22Rv1 (cell line): ENCODE measurements around the gene CFTR.

ENCODE experiments used
- CTCF ChIP-seq: fragments of 450-650 bp; IDR thresholded peaks from 2 replicates; pipeline ENCODE4 v1.5.1; 2017; ENCODE audit warnings: mild to moderate bottlenecking
- ZFX ChIP-seq: fragments of 450-650 bp; IDR thresholded peaks from 2 replicates; pipeline ENCODE4 v1.6.1; 2017; ENCODE audit warnings: antibody characterized with exemption, borderline replicate concordance

GRCh38 chr7:117479225-117480054 lies at the start of gene CFTR:
- TF ChIP-seq CTCF (no peak), ZFX (no peak)
